Amniotic stem cell (primary cell): ENCODE measurements around the gene RHD.
"Not testable (repeated sequence)": the region's sequence is repeated elsewhere in the genome, so short reads cannot be mapped to it uniquely, and the experiment has no call there.

ENCODE experiments used
- DNase-seq: peaks from one replicate; lab custom pipeline; 2025; lab: John Stamatoyannopoulos, UW

RHD gene

GRCh38 chr1:25257196-25257595 lies 15.1 kb upstream of the RHD start:
- no peak for DNase-seq

DNA sequence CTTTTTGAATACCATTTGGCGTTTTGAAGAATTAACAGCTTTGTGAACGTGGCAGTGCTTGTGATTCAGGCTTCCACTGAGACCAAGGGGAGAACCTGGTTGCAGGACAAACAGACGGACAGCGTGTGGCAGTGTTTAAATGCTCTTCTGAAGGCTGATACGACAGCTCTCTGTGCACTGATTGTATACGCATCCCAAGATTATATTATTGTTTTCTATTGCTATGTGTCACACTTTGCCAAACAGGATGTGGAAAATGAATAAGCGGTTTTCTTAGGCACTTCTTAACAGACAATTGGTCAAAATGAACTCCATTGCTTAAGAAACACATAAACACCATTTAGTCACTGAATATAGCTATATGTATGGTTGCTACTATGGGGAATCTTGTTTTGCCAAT lies 12.5 kb upstream of the RHD start:
- DNase-seq: not testable (repeated sequence)

DNA sequence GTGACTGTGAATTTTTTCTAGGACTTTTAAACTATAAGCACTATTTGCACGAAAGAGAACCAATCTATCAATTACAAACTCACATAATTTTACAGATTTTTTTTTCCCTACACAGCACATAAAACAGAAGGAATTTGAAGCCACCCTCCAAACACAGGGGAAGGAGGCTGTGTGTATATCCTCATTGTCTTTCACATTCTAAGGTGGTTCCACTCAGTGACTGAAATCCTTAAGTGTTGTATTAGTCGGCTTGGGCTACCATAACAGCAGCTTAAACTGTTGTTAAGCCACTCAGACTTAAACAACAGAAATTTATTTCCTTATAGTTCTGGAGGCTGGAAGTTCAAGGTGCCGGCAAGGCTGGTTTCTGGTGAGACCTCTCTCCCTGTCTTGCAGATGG lies 12.0 kb upstream of the RHD start:
- not testable (repeated sequence) for DNase-seq

GRCh38 chr1:25266554-25267287 lies 5.6 kb upstream of the RHD start:
- DNase-seq: not testable (repeated sequence)

DNA sequence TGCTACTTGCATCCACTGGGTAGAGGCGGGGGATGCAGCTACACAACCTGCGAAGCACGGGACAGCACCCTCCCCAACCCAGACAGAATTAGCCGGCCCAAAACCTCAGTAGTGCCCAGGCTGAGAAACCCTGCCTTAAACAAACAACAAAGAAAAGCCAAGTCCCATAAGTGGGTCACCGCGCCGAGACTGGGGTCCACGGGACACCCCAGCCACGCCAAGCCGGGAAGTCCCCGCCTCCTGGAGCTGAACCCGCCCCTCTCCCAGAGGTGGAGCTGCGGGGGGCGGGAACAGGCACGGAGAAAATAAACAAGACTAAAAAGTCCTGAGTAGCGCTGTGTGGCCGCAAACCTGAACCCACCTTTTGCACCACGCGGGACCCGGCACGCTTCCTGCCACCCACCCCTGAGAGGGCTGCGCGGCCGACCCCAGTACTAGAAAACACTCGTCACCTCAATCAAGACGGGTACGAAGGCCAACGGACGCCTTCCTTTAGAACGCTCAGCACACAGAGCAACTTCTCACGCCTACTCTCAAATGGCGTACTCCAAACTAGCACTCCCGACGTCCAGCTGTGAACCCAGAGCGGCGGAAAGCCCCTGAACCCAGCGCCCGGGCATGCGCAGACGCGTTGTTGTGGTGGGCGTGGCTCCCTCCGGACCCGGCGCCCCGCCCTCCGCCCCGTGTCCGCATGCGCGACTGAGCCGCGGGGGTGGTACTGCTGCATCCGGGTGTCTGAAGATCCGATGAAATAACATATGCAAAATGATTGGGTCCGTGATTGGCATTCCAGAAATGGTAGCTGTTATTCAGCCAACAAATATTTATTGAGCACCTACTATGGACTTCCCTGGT lies 4.8 kb upstream of the RHD start:
- DNase-seq: not testable (repeated sequence)

GRCh38 chr1:25268143-25268760 lies 4.1 kb upstream of the RHD start:
- DNase-seq: not testable (repeated sequence)

DNA sequence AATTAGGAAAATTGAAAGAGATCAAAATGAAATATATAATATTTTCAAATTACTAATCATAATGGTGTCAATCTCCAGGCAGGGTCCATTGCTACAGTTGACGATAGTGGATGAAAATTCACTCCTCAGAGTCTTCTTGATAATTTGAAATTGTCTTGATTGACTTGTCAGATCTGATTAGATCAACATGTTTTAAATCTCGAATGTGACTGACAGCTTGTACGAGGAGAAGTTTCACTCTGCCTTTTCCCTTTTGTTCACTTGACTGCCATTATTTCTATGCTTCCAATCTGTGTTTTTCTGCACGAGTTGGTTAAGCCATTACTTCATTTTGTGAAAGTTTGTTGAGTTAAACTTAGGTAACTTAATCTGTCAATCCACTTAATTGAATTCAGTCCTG lies 3.3 kb downstream of the RHD start:
- DNase-seq: not testable (repeated sequence)

GRCh38 chr1:25277295-25277694 lies 5.0 kb downstream of the RHD start:
- DNase-seq: not testable (repeated sequence)

GRCh38 chr1:25278358-25278757 lies 6.0 kb downstream of the RHD start:
- not testable (repeated sequence) for DNase-seq

- not testable (repeated sequence) for DNase-seq
Measured at GRCh38 chr1:25278790-25279189, 6.5 kb downstream of the RHD start.

- not testable (repeated sequence) for DNase-seq
Measured at GRCh38 chr1:25279693-25280111, 7.4 kb downstream of the RHD start.

DNA sequence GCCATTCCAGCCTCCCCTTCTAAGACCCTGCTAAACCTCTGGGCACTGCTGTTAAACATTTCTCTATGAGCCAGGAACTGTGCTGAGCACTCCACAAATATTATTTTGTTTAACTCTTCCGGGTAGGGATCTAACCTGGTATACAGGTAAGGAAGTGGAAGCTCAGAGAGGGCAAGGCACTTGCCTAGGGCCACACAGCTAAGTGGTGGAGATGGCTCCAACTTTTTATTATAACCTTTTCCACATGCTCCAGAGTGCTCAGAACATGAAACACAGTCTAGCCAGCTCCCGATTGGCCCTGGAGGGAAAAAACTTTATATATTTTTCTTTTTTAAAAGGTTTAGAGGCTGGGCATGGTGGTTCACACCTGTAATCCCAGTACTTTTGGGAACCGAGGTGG lies 13.6 kb downstream of the RHD start:
- DNase-seq: not testable (repeated sequence)

DNA sequence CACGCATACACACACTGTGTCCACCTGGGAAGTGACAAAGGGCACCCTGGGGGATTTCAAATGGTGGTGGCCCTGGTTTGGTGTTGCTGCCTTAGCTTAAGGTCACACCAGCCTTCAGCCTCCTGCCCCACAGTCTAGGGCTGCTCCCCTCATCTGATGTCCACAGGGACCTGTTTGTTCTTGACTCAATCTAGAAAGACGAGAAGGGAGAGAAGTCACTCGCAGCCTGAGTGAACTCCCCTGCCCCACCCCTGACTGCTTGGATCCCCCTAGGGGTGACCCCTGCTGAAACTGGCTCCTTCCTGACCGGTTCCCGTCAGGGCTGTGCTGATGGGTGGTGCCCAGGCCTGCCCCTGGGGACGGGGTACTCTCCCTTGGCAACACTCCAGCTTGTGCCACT lies 14.9 kb downstream of the RHD start:
- DNase-seq: not testable (repeated sequence)

DNA sequence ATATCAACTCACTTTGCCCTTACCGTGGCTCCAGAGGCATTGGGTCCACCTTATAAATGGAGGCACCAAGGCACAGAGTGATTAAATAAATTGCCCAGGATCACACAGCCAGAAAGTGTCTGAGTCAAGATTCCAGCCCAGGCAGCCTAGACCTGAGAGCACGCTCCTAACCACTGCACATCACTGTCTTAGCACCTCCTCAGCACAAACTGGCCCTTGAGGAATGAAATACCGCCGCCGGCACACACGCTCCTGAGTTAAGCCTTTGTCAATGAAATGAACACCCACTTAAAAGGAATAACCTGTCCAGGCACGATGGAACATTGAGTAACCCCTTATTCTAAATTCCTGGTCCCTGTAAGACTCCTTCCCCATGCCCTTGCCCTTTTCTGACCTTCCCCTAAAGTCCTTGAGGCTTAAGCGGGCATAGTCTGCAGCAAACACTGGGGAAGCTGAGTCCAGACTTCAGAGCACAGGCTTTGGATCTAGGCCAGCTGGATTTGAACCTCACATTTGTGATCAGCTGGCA lies 16.3 kb downstream of the RHD start:
- not testable (repeated sequence) for DNase-seq

GRCh38 chr1:25290043-25290442 lies 17.7 kb downstream of the RHD start:
- DNase-seq: not testable (repeated sequence)

GRCh38 chr1:25293426-25293825 lies 21.1 kb downstream of the RHD start:
- not testable (repeated sequence) for DNase-seq

DNA sequence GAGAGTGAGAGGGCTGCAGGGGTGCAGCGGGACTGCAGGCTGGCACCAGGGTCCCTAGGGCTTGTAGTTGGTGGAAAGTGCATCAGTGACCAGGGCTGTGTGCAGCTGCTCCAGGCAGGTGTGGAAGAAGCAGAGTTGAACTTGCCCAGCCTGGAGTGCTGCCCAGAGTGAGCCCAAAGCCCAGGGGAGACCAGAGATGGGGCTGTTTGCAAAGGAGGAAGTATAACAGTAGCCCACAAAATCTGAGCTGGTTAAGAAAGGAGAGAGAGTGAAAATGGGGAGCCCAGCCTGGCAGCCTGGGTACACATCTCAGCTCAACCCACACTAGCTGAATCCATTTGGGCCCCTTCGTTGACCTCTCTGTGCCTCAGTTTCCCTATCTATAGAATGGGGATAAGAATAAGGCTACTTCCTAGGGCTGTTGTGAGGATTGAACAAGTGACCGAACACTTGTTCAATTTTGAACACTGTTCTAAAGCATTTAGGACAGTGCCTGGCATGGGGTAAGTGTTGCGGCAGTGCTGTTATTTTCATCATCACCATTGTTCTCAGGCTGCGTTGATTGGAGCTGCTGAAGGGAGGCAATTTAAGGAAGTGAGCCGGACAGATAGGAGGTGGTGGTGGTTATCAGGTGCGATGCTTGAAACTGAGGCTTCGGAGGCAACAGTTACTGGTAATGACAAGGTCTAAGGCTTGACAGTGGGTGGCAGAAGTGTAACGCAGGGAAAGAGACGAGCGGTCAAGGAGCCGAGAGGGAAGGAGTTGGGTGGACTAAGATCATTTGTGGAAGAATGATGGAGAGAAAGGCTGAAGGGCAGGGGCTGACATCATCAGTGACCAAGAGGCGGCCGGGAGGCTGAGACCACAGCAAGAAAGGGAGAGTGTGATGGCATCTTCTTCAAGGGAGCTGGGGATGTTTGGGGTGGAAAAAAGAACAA lies 22.8 kb downstream of the RHD start:
- DNase-seq: not testable (repeated sequence)

DNA sequence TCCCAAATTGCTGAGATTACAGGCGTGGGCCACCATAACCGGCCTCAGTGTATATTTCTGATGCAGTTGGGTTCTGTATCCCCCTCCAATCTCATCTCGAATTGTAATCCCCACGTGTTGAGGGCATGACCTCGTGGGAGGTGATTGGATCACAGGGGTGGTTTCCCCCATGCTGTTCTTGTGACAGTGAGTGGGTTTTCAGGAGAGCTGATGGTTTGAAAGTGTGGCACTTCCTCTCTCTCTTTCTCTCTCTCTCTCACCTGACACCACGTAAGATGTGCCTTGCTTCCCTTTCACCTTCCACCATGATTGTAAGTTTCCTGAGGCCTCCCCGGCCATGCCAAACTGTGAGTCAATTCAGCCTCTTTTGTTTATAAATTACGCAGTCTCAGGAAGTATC lies 24.2 kb downstream of the RHD start:
- not testable (repeated sequence) for DNase-seq

- not testable (repeated sequence) for DNase-seq
Measured at GRCh38 chr1:25300729-25301128, 28.4 kb downstream of the RHD start.

DNA sequence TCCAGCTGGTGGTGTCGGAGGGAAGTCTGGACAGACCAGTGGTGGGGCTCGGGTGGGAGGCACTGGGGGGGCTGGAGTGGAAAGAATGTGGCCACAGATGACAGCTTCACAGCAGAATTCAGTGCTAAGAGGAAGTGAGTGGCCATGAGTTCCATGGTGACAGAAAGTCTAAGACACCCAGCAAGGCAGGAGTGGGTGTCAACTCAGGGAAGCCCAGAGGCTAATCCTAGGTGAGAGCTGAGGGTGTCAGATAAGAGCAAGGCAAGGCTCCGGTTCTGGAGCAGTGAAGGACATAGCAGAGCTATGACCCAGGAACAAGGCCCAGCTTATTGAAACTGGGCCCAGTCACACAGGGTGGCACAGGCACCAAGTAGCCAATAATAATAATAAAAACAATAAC lies 30.0 kb downstream of the RHD start:
- not testable (repeated sequence) for DNase-seq

DNA sequence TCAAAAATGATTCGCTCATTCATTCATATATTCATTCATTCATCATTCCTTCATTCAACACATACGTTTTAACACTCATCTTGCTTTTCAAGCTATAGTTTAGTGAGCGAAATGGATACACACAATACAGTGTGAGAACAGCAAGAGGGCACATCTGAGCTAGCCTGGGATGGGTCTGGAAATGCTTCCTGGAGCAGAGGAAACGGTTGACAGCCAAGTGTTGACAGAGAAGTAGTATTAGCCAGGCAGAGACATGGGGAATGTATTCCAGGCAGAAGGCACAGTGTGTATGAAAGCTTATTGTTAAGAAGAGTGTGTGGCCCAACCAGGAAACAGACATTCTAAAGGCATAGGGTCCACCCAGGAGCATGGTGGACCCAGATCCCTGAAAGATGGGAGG lies 32.6 kb downstream of the RHD start:
- DNase-seq: not testable (repeated sequence)
